Endodermal cell (in vitro differentiated cells): Measurements from ENCODE around the gene PHLPP1. TPM values are rescaled to one million over a fixed set of nuclear protein-coding genes. Genes with fewer than 3 reads are reported as not detected.

Experiments
- DNase-seq: peaks from one replicate; pipeline ENCODE4 v3.0.0-alpha.2; 2017
- H3K27ac ChIP-seq: 2 replicates; pipeline ENCODE4 v1.5.1; 2013; ENCODE audit warnings: mild to moderate bottlenecking, low read depth, low read length, moderate library complexity
- H3K27me3 ChIP-seq: 2 replicates; pipeline ENCODE4 v1.6.1; 2013; ENCODE audit warnings: mild to moderate bottlenecking, low read length, moderate library complexity; ENCODE audit not compliant: insufficient read depth, control insufficient read depth, poor library complexity, severe bottlenecking
- H3K36me3 ChIP-seq: 2 replicates; pipeline ENCODE4 v1.7.0; 2013; ENCODE audit warnings: mild to moderate bottlenecking, low read length, moderate library complexity; ENCODE audit not compliant: control insufficient read depth, insufficient read depth
- H3K4me1 ChIP-seq: one replicate; pipeline ENCODE4 v1.7.0; 2013; ENCODE audit warnings: low read length; ENCODE audit not compliant: control insufficient read depth, insufficient read depth
- H3K4me3 ChIP-seq: 2 replicates; pipeline ENCODE4 v1.5.1; 2013; ENCODE audit warnings: mild to moderate bottlenecking, low read length, moderate library complexity
- H3K9ac ChIP-seq: 2 replicates; pipeline ENCODE4 v1.6.1; 2013; ENCODE audit warnings: mild to moderate bottlenecking, low read length, moderate library complexity; ENCODE audit not compliant: poor library complexity, severe bottlenecking; ENCODE audit errors: extremely low read depth
- H3K9me3 ChIP-seq: 2 replicates; pipeline ENCODE4 v1.6.1; 2013; ENCODE audit warnings: mild to moderate bottlenecking, low read length, moderate library complexity; ENCODE audit not compliant: control insufficient read depth
- H3K27ac Mint-ChIP-seq: 2 replicates; pipeline ENCODE4 v1.8.0; 2020; ENCODE audit warnings: mixed read lengths
- H3K27me3 Mint-ChIP-seq: 2 replicates; pipeline ENCODE4 v1.8.0; 2021; ENCODE audit warnings: mild to moderate bottlenecking, mixed read lengths; ENCODE audit not compliant: insufficient read depth
- H3K36me3 Mint-ChIP-seq: 2 replicates; pipeline ENCODE4 v1.8.0; 2020; ENCODE audit warnings: low read depth, mixed read lengths
- H3K4me1 Mint-ChIP-seq: 2 replicates; pipeline ENCODE4 v1.8.0; 2020; ENCODE audit warnings: mixed read lengths
- H3K4me3 Mint-ChIP-seq: 2 replicates; pipeline ENCODE4 v1.8.0; 2020; ENCODE audit warnings: mild to moderate bottlenecking, moderate library complexity, mixed read lengths
- H3K9me3 Mint-ChIP-seq: 2 replicates; pipeline ENCODE4 v1.8.0; 2020; ENCODE audit warnings: mild to moderate bottlenecking, mixed read lengths
- CTCF ChIP-seq: fragments of 200-600 bp; sonication (generic); conservative IDR thresholded peaks from 2 replicates; pipeline ENCODE4 v1.5.0; 2021; ENCODE audit warnings: antibody characterized with exemption, mild to moderate bottlenecking
- WGBS, 2 experiments: methylation state at CpG; one replicate each; pipeline versions ENCODE4 v1.1.5 to v1.1.7; 2013; ENCODE audit warnings: missing lambda C conversion rate in 2 of 2, mixed read lengths in 1 of 2; ENCODE audit not compliant: insufficient coverage in 1 of 2, insufficient read length in 1 of 2; 5-methylcytosine and 5-hydroxymethylcytosine counted together
- total RNA-seq, 2 donors: library from RNA; stranded (reverse); fragmentation: NEBNext Ultra II Directional in 1 of 2; extraction: Animal tissue kit (Norgen Biotek cat#: 25700) in 1 of 2; gene quantifications; 2 replicates in 1 of 2; 3 replicates in 1 of 2; pipeline ENCODE4 v1.2.1, GENCODE V29; 2021

Gene PHLPP1
- total RNA-seq, 2 donors from 2014 or later, result 19.8 to 28.1 TPM

- Histone ChIP-seq H3K27ac (no peak overlapping the region), H3K36me3 (no peaks in the 10 kb centered on the region), H3K4me1 (no peaks in the 10 kb centered on the region), H3K27me3 (no peaks in the 10 kb centered on the region), H3K9me3 (no peaks in the 10 kb centered on the region), H3K9ac (no peak overlapping the region), H3K4me3 (no peak overlapping the region)
- WGBS, 2 experiments, result 84 to 93% methylated on average over 6 to 7 of the region's 7 CpGs
- no peak for TF ChIP-seq CTCF
- no peaks in the 10 kb centered on the region for H3K4me1 Mint-ChIP-seq
- H3K36me3 Mint-ChIP-seq, result no peaks in the 10 kb centered on the region
- no peaks in the 10 kb centered on the region for H3K27me3 Mint-ChIP-seq
- H3K4me3 Mint-ChIP-seq, result no peak overlapping the region
- H3K27ac Mint-ChIP-seq, result no peak overlapping the region
- H3K9me3 Mint-ChIP-seq, result no peaks in the 10 kb centered on the region
- DNase-seq, result no peak
Observed at GRCh38 chr18:62999392-62999791, 284.1 kb downstream of the PHLPP1 start.

DNA sequence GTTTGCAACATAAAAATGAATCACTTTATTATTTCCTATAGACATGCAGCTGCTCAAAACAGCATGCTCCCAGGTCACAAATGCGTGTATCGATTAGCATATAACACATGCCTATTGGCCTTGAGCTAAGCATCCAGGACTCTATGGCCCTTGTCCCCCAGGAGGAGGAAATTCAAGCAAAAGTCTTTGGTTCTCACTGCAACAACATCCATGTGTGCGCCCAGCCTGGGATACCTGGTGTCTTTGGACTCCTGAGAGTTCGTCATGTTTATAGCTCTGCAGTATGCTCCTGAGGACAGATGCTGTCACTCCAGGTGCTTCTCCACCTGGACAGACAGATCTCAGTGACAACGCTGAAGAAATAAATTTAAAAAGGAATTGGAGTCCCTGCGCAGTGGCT lies 284.6 kb downstream of the PHLPP1 start:
- Histone ChIP-seq H3K4me1 (no peaks in the 10 kb centered on the region), H3K36me3 (no peaks in the 10 kb centered on the region), H3K9ac (no peak overlapping the region), H3K27me3 (no peaks in the 10 kb centered on the region), H3K4me3 (no peak overlapping the region), H3K9me3 (no peaks in the 10 kb centered on the region), H3K27ac (no peak overlapping the region)
- Mint-ChIP-seq H3K4me1 (no peaks in the 10 kb centered on the region), H3K9me3 (no peaks in the 10 kb centered on the region), H3K36me3 (no peaks in the 10 kb centered on the region), H3K27me3 (no peaks in the 10 kb centered on the region), H3K27ac (no peak overlapping the region), H3K4me3 (no peak overlapping the region)
- no peak for DNase-seq
- 97% methylated on average over 6 of the region's 6 CpGs for WGBS, 2 experiments
- TF ChIP-seq CTCF, result no peak

GRCh38 chr18:63000839-63001238 lies 285.5 kb downstream of the PHLPP1 start:
- Mint-ChIP-seq H3K4me3 (no peak overlapping the region), H3K4me1 (no peaks in the 10 kb centered on the region), H3K9me3 (no peaks in the 10 kb centered on the region), H3K36me3 (no peaks in the 10 kb centered on the region), H3K27ac (no peak overlapping the region), H3K27me3 (no peaks in the 10 kb centered on the region)
- no peaks in the 10 kb centered on the region for H3K9me3 ChIP-seq
- H3K4me1 ChIP-seq, result no peaks in the 10 kb centered on the region
- H3K4me3 ChIP-seq, result no peak overlapping the region
- no peaks in the 10 kb centered on the region for H3K36me3 ChIP-seq
- no peak for TF ChIP-seq CTCF
- 90 to 92% methylated on average over 5 to 8 of the region's 8 CpGs for WGBS, 2 experiments
- no peaks in the 10 kb centered on the region for H3K27me3 ChIP-seq
- H3K9ac ChIP-seq, result no peak overlapping the region
- H3K27ac ChIP-seq, result no peak overlapping the region
- DNase-seq, result no peak
